Measurements from ENCODE around the gene STAG1.

- TF ChIP-seq CTCF (IDR thresholded peaks at IDR 0.05; ENCODE audit: poor library complexity) (no peak), EZH2phosphoT487 (IDR thresholded peaks at IDR 0.05; ENCODE audit: low read depth, severe bottlenecking, unreplicated experiment) (no peak)
Observed at GRCh38 chr3:136577791-136578190, 174.4 kb downstream of the STAG1 start.

Measured in hepatocyte (in vitro differentiated cells).